HG03469 (cell line): ENCODE results near the gene WDR27.

Experiments
- ATAC-seq: cut with Tn5 transposase; IDR thresholded peaks from one replicate; pipeline ENCODE4 v1.9.1; 2021; ENCODE audit warnings: mild to moderate bottlenecking, moderate library complexity, moderate number of reproducible peaks; ENCODE audit not compliant: unreplicated experiment

WDR27 gene

DNA sequence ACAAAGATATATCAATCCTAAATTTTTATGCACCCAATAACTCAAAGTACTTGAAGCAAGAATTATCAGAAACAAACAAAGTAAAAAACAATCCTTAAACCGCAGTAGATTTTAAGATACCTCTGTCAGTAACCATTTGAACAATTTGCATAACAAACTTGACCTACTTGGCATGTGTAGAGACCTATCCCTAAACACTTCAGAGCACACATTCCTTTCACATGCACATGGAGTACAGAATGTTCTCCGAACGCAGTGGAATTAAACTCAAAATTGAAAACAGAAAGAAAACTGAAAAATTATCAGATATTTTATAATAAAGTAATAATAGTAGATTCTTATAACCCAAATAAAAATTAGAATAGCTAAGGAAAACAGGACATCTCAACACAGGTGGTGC is 285.6 kb downstream of the WDR27 start:
- no peak for ATAC-seq

DNA sequence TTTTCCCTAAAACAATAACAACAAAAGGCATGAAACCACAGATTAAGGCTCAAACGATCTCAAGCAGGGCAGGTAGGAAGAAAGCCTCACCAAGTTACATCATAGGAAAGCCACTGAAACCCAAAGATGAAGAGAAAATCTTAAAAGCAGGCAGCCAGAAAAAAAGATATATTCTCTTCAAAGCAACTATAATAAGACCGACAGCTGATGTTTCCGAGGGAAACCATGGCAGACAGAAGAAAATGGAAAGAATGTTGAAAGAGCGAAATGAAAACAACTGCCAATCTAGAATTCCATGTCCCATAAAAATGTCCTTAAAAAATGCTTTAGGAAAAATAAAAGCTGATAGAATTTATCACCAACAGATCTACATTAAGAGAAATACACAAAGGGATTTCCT is 286.6 kb downstream of the WDR27 start:
- ATAC-seq: no peak

DNA sequence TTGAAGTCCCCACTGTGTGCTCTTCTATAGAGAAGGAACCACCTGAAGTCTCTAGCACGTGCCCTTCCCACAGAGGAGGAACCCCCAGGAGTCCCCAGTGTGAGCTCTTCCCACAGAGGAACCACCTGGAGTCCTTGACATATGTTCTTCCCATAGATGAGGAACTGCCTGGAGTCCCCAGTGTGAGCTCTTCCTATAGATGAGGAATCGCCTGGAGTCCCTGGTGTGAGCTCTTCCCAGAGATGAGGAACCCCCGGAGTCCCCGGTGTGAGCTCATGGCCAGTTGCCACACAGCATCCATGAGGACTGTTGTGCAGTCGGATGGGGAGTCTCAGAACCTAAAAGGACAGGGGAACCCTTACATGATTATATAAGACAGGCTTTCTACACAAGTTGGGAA is 290.1 kb downstream of the WDR27 start:
- no peak for ATAC-seq

DNA sequence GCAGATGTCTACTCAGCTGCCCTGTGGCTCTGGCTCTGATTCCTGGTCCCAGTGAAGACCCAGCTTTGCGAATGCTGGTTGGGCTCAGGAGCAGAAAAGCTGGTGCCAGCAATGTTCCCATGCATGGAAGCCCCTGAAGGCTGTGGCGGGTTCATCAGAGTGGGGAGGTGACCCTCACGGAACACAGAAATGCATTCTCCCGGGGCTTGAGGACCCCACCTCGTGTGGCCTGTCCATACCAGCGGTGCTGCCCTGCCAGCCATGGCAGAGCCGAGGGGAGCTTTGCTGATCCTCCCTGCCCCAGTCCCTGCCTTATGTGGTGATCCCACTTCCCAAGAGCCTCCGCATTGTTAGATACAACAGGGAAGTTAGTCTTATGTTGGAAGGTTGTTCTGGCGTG is 290.5 kb downstream of the WDR27 start:
- ATAC-seq: no peak

DNA sequence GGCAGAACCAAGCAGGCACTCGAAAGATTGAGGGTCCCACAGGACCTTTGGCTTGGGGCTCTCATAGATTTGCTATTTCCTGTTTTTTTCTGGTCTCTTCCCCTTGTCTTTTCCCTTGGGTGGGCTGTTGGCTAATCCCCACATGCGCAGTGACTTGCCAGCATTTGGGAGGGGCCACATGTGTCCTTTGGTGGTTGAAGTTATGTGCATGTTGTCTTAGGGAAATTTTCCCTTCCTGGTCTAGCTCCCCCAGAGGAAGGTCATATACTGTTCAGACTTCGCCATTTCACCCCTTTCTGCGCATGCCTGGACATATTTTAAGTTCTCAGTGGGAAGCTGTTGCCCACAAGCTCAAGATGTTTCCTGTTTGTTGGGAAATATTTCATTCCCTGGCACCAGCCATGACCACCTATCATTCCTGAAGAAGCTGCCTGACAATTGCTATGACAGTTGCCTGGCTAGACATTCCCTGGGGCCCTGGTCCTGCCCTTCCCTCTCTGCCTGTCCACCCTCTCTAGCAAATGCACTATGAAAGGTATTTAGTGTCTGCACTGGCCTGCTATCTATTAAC is 292.0 kb downstream of the WDR27 start:
- no peak for ATAC-seq

DNA sequence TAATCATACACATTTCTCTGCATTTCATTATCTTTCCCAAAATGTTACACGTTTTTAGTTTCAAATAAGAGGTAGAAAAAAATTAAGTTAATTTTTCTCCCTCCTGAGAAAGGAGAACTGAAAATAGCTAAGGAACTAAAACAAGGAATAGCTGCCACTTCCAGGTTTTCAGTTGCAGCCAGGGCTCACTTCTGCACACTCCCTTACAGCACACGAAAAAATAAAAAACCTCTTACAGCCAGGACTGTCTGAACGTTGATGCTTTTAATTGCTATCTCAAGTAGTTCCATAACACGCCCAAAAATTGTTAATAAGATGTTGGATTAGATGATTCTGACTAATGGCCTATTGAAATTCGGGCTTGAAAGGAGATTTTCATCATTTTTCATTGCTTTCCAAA is 294.5 kb downstream of the WDR27 start:
- ATAC-seq: no peak
